ENCODE results near the gene DRC7.
"Not testable (repeated sequence)": the region's sequence is repeated elsewhere in the genome, so short reads cannot be mapped to it uniquely, and the experiment has no call there.

GRCh38 chr16:57712569-57712968, 18.0 kb downstream of the DRC7 start:
- TF ChIP-seq PBX3 (IDR thresholded peaks at IDR 0.05); TEAD4 (IDR thresholded peaks at IDR 0.05; ENCODE audit: borderline replicate concordance, insufficient read depth); EP300 (IDR thresholded peaks at IDR 0.05; ENCODE audit: borderline replicate concordance in 1 of 2, low read depth in 1 of 2, low read length in 1 of 2); POLR2AphosphoS5 (IDR thresholded peaks at IDR 0.05; ENCODE audit: low read depth, low read length); JUND (IDR thresholded peaks at IDR 0.05); USF2 (IDR thresholded peaks at IDR 0.05; ENCODE audit: borderline replicate concordance, low read depth, low read length); TCF12 (IDR thresholded peaks at IDR 0.05); ELF1 (IDR thresholded peaks at IDR 0.05); TAF1 (IDR thresholded peaks at IDR 0.05; ENCODE audit: borderline replicate concordance, low read depth, low read length); YY1 (IDR thresholded peaks at IDR 0.05; ENCODE audit: low read depth): not testable (repeated sequence)
- TF ChIP-seq, protein P1, sequence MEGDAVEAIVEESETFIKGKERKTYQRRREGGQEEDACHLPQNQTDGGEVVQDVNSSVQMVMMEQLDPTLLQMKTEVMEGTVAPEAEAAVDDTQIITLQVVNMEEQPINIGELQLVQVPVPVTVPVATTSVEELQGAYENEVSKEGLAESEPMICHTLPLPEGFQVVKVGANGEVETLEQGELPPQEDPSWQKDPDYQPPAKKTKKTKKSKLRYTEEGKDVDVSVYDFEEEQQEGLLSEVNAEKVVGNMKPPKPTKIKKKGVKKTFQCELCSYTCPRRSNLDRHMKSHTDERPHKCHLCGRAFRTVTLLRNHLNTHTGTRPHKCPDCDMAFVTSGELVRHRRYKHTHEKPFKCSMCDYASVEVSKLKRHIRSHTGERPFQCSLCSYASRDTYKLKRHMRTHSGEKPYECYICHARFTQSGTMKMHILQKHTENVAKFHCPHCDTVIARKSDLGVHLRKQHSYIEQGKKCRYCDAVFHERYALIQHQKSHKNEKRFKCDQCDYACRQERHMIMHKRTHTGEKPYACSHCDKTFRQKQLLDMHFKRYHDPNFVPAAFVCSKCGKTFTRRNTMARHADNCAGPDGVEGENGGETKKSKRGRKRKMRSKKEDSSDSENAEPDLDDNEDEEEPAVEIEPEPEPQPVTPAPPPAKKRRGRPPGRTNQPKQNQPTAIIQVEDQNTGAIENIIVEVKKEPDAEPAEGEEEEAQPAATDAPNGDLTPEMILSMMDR (IDR thresholded peaks at IDR 0.05) = not testable (repeated sequence)
- TF ChIP-seq, protein P2, sequence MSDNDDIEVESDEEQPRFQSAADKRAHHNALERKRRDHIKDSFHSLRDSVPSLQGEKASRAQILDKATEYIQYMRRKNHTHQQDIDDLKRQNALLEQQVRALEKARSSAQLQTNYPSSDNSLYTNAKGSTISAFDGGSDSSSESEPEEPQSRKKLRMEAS (IDR thresholded peaks at IDR 0.05; ENCODE audit: low read depth) = not testable (repeated sequence)
- TF ChIP-seq, protein P3, sequence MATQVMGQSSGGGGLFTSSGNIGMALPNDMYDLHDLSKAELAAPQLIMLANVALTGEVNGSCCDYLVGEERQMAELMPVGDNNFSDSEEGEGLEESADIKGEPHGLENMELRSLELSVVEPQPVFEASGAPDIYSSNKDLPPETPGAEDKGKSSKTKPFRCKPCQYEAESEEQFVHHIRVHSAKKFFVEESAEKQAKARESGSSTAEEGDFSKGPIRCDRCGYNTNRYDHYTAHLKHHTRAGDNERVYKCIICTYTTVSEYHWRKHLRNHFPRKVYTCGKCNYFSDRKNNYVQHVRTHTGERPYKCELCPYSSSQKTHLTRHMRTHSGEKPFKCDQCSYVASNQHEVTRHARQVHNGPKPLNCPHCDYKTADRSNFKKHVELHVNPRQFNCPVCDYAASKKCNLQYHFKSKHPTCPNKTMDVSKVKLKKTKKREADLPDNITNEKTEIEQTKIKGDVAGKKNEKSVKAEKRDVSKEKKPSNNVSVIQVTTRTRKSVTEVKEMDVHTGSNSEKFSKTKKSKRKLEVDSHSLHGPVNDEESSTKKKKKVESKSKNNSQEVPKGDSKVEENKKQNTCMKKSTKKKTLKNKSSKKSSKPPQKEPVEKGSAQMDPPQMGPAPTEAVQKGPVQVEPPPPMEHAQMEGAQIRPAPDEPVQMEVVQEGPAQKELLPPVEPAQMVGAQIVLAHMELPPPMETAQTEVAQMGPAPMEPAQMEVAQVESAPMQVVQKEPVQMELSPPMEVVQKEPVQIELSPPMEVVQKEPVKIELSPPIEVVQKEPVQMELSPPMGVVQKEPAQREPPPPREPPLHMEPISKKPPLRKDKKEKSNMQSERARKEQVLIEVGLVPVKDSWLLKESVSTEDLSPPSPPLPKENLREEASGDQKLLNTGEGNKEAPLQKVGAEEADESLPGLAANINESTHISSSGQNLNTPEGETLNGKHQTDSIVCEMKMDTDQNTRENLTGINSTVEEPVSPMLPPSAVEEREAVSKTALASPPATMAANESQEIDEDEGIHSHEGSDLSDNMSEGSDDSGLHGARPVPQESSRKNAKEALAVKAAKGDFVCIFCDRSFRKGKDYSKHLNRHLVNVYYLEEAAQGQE (IDR thresholded peaks at IDR 0.05; ENCODE audit: low read depth, low read length) = not testable (repeated sequence)
